ENCODE results near the gene PRDM16.

PRDM16 gene

DNA sequence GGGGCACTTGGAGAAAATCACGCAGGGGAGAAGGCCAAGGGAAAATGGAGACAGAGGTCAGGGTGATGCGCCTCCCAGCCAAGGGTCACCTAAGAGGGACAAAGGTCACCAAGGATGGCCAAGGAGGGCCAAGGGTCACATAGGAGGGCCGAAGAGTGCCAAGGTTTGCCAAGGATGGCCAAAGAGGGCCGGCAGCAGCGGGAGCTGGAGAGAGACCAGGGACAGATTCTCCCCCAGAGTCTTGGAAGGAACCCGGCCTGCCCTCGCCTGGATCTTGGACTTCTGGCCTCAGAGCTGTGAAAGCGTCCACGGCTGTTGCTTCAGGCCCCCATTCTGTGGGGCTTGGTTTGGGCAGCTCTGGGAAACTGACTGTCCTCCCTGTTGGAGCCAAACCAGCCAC, 359.9 kb downstream of the PRDM16 start:
- Histone ChIP-seq H3K4me1 (ENCODE audit: insufficient read depth, low read length, poor library complexity, severe bottlenecking) (no peaks in the 10 kb centered on the region), H3K9me3 (ENCODE audit: insufficient read depth, low read depth, low read length) (no peaks in the 10 kb centered on the region), H4K20me1 (ENCODE audit: insufficient read depth, low read length, poor library complexity, severe bottlenecking) (no peaks in the 10 kb centered on the region), H3K9me2 (replicated peaks; ENCODE audit: low read depth, low read length) (no peaks in the 10 kb centered on the region), H3K9ac (ENCODE audit: low read depth, low read length, poor library complexity, severe bottlenecking) (no peak overlapping the region), H3F3A (ENCODE audit: low read depth) (no peaks in the 10 kb centered on the region), H3K4me3 (ENCODE audit: low read length, poor library complexity, severe bottlenecking) (no peak overlapping the region), H3K4me2 (ENCODE audit: low read depth, low read length, poor library complexity, severe bottlenecking) (no peak overlapping the region), H2AFZ (ENCODE audit: low read length) (no peak overlapping the region), H3K27me3 (ENCODE audit: insufficient read depth, low read length, poor library complexity, severe bottlenecking) (no peaks in the 10 kb centered on the region), H3K79me2 (ENCODE audit: insufficient read depth, low read length) (no peaks in the 10 kb centered on the region), H3K36me3 (ENCODE audit: insufficient read depth, low read length) (peaks cover 10% of the 10 kb centered on the region; the same call in 1 of the 2 replicates)
- TF ChIP-seq, protein P1, sequence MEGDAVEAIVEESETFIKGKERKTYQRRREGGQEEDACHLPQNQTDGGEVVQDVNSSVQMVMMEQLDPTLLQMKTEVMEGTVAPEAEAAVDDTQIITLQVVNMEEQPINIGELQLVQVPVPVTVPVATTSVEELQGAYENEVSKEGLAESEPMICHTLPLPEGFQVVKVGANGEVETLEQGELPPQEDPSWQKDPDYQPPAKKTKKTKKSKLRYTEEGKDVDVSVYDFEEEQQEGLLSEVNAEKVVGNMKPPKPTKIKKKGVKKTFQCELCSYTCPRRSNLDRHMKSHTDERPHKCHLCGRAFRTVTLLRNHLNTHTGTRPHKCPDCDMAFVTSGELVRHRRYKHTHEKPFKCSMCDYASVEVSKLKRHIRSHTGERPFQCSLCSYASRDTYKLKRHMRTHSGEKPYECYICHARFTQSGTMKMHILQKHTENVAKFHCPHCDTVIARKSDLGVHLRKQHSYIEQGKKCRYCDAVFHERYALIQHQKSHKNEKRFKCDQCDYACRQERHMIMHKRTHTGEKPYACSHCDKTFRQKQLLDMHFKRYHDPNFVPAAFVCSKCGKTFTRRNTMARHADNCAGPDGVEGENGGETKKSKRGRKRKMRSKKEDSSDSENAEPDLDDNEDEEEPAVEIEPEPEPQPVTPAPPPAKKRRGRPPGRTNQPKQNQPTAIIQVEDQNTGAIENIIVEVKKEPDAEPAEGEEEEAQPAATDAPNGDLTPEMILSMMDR (conservative IDR thresholded peaks at IDR 0.05; ENCODE audit: low read length) = no peak
- no peak for TF ChIP-seq EZH2phosphoT487 (IDR thresholded peaks at IDR 0.05; ENCODE audit: borderline replicate concordance)

DNA sequence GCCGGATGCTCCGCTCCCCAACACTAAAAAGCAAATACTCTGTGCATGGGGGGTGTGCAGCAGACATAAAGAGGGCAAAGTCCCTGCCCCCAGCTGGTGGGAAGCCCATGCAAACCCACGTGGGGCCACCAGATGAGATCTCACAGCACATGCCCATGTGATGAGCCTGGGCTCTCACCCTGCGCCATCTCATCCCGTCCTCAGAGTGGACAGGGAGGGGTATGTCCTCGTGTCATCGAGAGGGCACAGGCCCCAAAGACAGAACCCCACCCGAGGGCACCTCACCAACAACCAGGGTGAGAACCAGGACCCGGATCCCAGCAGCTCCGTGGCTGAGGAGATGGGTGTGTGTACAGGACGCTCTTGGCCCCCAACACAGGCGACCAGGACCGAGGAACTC, 360.3 kb downstream of the PRDM16 start:
- Histone ChIP-seq H3K27me3 (ENCODE audit: insufficient read depth, low read length, poor library complexity, severe bottlenecking) (no peaks in the 10 kb centered on the region), H3K9me3 (ENCODE audit: insufficient read depth, low read depth, low read length) (no peaks in the 10 kb centered on the region), H3K79me2 (ENCODE audit: insufficient read depth, low read length) (no peaks in the 10 kb centered on the region), H3F3A (ENCODE audit: low read depth) (no peaks in the 10 kb centered on the region), H3K9me2 (replicated peaks; ENCODE audit: low read depth, low read length) (no peaks in the 10 kb centered on the region), H4K20me1 (ENCODE audit: insufficient read depth, low read length, poor library complexity, severe bottlenecking) (no peaks in the 10 kb centered on the region), H3K9ac (ENCODE audit: low read depth, low read length, poor library complexity, severe bottlenecking) (no peak overlapping the region), H3K4me3 (ENCODE audit: low read length, poor library complexity, severe bottlenecking) (no peak overlapping the region), H2AFZ (ENCODE audit: low read length) (no peak overlapping the region), H3K4me2 (ENCODE audit: low read depth, low read length, poor library complexity, severe bottlenecking) (no peak overlapping the region), H3K4me1 (ENCODE audit: insufficient read depth, low read length, poor library complexity, severe bottlenecking) (no peaks in the 10 kb centered on the region), H3K36me3 (ENCODE audit: insufficient read depth, low read length) (peaks cover 10% of the 10 kb centered on the region; the same call in 1 of the 2 replicates)
- TF ChIP-seq EZH2phosphoT487 (IDR thresholded peaks at IDR 0.05; ENCODE audit: borderline replicate concordance) = no peak
- TF ChIP-seq, protein P1 (conservative IDR thresholded peaks at IDR 0.05; ENCODE audit: low read length) = no peak

DNA sequence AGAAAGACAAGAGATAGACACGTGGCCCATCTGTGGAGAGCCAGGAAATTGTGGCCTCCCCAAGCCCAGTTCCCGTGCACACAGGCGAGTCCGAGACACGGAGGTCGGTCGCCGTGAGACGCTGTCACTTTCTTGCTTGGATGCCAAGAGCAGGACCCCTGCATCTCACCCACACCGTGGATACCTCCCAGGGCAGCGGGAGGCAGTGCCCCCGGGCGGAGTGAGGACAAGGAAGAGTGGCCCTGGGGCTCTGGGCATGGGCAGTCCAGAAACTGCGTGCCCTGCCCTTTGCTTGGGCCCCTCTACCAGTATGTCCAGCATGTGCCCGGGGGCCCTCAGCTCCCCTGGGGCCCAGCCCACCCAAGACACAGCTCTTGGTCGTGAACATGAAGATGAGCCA, 360.8 kb downstream of the PRDM16 start:
- H3K36me3 ChIP-seq (ENCODE audit: insufficient read depth, low read length) = peaks cover 10% of the 10 kb centered on the region; the same call in 1 of the 2 replicates
- H2AFZ ChIP-seq (ENCODE audit: low read length) = no peak overlapping the region
- TF ChIP-seq, protein P1 (conservative IDR thresholded peaks at IDR 0.05; ENCODE audit: low read length) = no peak
- no peak for TF ChIP-seq EZH2phosphoT487 (IDR thresholded peaks at IDR 0.05; ENCODE audit: borderline replicate concordance)
- no peaks in the 10 kb centered on the region for H3K9me3 ChIP-seq (ENCODE audit: insufficient read depth, low read depth, low read length)
- H4K20me1 ChIP-seq (ENCODE audit: insufficient read depth, low read length, poor library complexity, severe bottlenecking) = no peaks in the 10 kb centered on the region
- H3K4me2 ChIP-seq (ENCODE audit: low read depth, low read length, poor library complexity, severe bottlenecking) = no peak overlapping the region
- H3K9me2 ChIP-seq (replicated peaks; ENCODE audit: low read depth, low read length) = no peaks in the 10 kb centered on the region
- no peak overlapping the region for H3K4me3 ChIP-seq (ENCODE audit: low read length, poor library complexity, severe bottlenecking)
- no peak overlapping the region for H3K9ac ChIP-seq (ENCODE audit: low read depth, low read length, poor library complexity, severe bottlenecking)
- H3K27me3 ChIP-seq (ENCODE audit: insufficient read depth, low read length, poor library complexity, severe bottlenecking) = no peaks in the 10 kb centered on the region
- no peaks in the 10 kb centered on the region for H3K79me2 ChIP-seq (ENCODE audit: insufficient read depth, low read length)
- no peaks in the 10 kb centered on the region for H3F3A ChIP-seq (ENCODE audit: low read depth)
- H3K4me1 ChIP-seq (ENCODE audit: insufficient read depth, low read length, poor library complexity, severe bottlenecking) = no peaks in the 10 kb centered on the region
